H9 (cell line): ENCODE data around the gene LBHD2. TPM values are rescaled to one million over a fixed set of nuclear protein-coding genes. Genes with fewer than 3 reads are reported as not detected.

Source experiments
- DNase-seq: peaks from one replicate; pipeline ENCODE4 v3.0.0-alpha.2; 2017
- H2AFZ ChIP-seq: one replicate; pipeline ENCODE4 v1.6.1; 2013; ENCODE audit warnings: mild to moderate bottlenecking, low read length, control low read depth, moderate library complexity
- H2AK5ac ChIP-seq: 2 replicates; pipeline ENCODE4 v1.6.1; 2013; ENCODE audit warnings: low read length, control low read depth, mixed read lengths; ENCODE audit not compliant: insufficient read length
- H2BK120ac ChIP-seq: one replicate; pipeline ENCODE4 v1.6.1; 2013; ENCODE audit warnings: low read depth, mild to moderate bottlenecking, low read length, control low read depth, inconsistent platforms; ENCODE audit not compliant: poor library complexity, severe bottlenecking
- H2BK12ac ChIP-seq: 2 replicates; pipeline ENCODE4 v1.6.1; 2013; ENCODE audit warnings: low read length, control low read depth, mixed read lengths, low read depth; ENCODE audit not compliant: insufficient read length
- H2BK15ac ChIP-seq: 2 replicates; pipeline ENCODE4 v1.6.1; 2013; ENCODE audit warnings: low read depth, low read length, control low read depth
- H2BK20ac ChIP-seq: one replicate; pipeline ENCODE4 v1.6.1; 2013; ENCODE audit warnings: low read depth, mild to moderate bottlenecking, low read length, control low read depth, inconsistent platforms; ENCODE audit not compliant: poor library complexity, severe bottlenecking
- H2BK5ac ChIP-seq: 2 replicates; pipeline ENCODE4 v1.6.1; 2013; ENCODE audit warnings: low read length, control low read depth, mixed read lengths; ENCODE audit not compliant: insufficient read length
- H3K14ac ChIP-seq: 2 replicates; pipeline ENCODE4 v1.6.1; 2013; ENCODE audit warnings: low read length, control low read depth; ENCODE audit not compliant: insufficient read depth
- H3K18ac ChIP-seq: 2 replicates; pipeline ENCODE4 v1.6.1; 2013; ENCODE audit warnings: low read depth, mild to moderate bottlenecking, mixed read lengths, low read length, control low read depth; ENCODE audit not compliant: insufficient read length
- H3K23ac ChIP-seq: 2 replicates; pipeline ENCODE4 v1.6.1; 2013; ENCODE audit warnings: low read length, control low read depth, mixed read lengths, low read depth; ENCODE audit not compliant: insufficient read length
- H3K23me2 ChIP-seq: 2 replicates; pipeline ENCODE4 v1.6.1; 2013; ENCODE audit warnings: low read depth, mild to moderate bottlenecking, mixed read lengths, low read length, control low read depth; ENCODE audit not compliant: insufficient read length, poor library complexity, severe bottlenecking
- H3K27ac ChIP-seq: 2 replicates; pipeline ENCODE4 v1.5.1; 2013; ENCODE audit warnings: low read length, control low read depth, mixed read lengths, low read depth; ENCODE audit not compliant: insufficient read length
- H3K27me3 ChIP-seq: 2 replicates; pipeline ENCODE4 v1.6.1; 2013; ENCODE audit warnings: low read length, control low read depth, inconsistent platforms; ENCODE audit not compliant: insufficient read depth
- H3K4ac ChIP-seq: 2 replicates; pipeline ENCODE4 v1.6.1; 2013; ENCODE audit warnings: low read depth, mild to moderate bottlenecking, control low read depth, inconsistent platforms, low read length, moderate library complexity
- H3K4me1 ChIP-seq: 2 replicates; pipeline ENCODE4 v1.6.1; 2013; ENCODE audit warnings: low read length, control low read depth, inconsistent platforms; ENCODE audit not compliant: insufficient read depth
- H3K4me2 ChIP-seq: 2 replicates; pipeline ENCODE4 v1.6.1; 2013; ENCODE audit warnings: low read length, control low read depth, mixed read lengths; ENCODE audit not compliant: insufficient read length, insufficient read depth
- H3K56ac ChIP-seq: 2 replicates; pipeline ENCODE4 v1.6.1; 2013; ENCODE audit warnings: low read depth, mild to moderate bottlenecking, mixed read lengths, low read length, control low read depth; ENCODE audit not compliant: insufficient read length
- H3K79me1 ChIP-seq: 2 replicates; pipeline ENCODE4 v1.6.1; 2013; ENCODE audit warnings: low read depth, mild to moderate bottlenecking, moderate library complexity, low read length, control low read depth, inconsistent platforms; ENCODE audit not compliant: insufficient read depth, poor library complexity, severe bottlenecking
- H3K79me2 ChIP-seq: 2 replicates; pipeline ENCODE4 v1.6.1; 2013; ENCODE audit warnings: low read length, control low read depth, inconsistent platforms; ENCODE audit not compliant: insufficient read depth
- H3K9ac ChIP-seq: 2 replicates; pipeline ENCODE4 v1.6.1; 2013; ENCODE audit warnings: low read length, control low read depth, mixed read lengths; ENCODE audit not compliant: insufficient read length; ENCODE audit errors: extremely low read depth
- H3K9me3 ChIP-seq: one replicate; pipeline ENCODE4 v1.6.1; 2013; ENCODE audit warnings: low read depth, low read length, inconsistent platforms; ENCODE audit not compliant: control insufficient read depth
- H3T11ph ChIP-seq: one replicate; pipeline ENCODE4 v1.6.1; 2013; ENCODE audit warnings: mild to moderate bottlenecking, low read length, control low read depth, inconsistent platforms
- H4K20me1 ChIP-seq: one replicate; pipeline ENCODE4 v1.6.1; 2013; ENCODE audit not compliant: control insufficient read depth, insufficient read length, insufficient read depth
- H4K5ac ChIP-seq: 2 replicates; pipeline ENCODE4 v1.6.1; 2013; ENCODE audit warnings: low read depth, mild to moderate bottlenecking, mixed read lengths, low read length, control low read depth; ENCODE audit not compliant: insufficient read length
- H4K8ac ChIP-seq: replicated peaks from 2 replicates; pipeline ENCODE4 v1.6.1; 2013; ENCODE audit warnings: low read length, control low read depth, mixed read lengths, low read depth; ENCODE audit not compliant: insufficient read length
- H4K91ac ChIP-seq: 2 replicates; pipeline ENCODE4 v1.6.1; 2013; ENCODE audit warnings: low read depth, mild to moderate bottlenecking, moderate library complexity, mixed read lengths, low read length, control low read depth; ENCODE audit not compliant: insufficient read length
- H3K27ac Mint-ChIP-seq, 3 experiments: 2 replicates in 2 of 3; 3 replicates in 1 of 3; pipeline ENCODE4 v1.8.0; 2020 to 2021; ENCODE audit warnings: mixed read lengths in 3 of 3, mild to moderate bottlenecking in 1 of 3, moderate library complexity in 1 of 3
- H3K27me3 Mint-ChIP-seq: 2 replicates; pipeline ENCODE4 v1.8.0; 2021; ENCODE audit warnings: low read depth, mild to moderate bottlenecking, moderate library complexity, mixed read lengths
- H3K36me3 Mint-ChIP-seq, 3 experiments: 2 replicates in 2 of 3; 3 replicates in 1 of 3; pipeline ENCODE4 v1.8.0; 2020 to 2021; ENCODE audit warnings: low read depth in 3 of 3, mixed read lengths in 3 of 3; ENCODE audit not compliant: insufficient read depth in 1 of 3
- H3K4me1 Mint-ChIP-seq, 2 experiments: 2 replicates each; pipeline ENCODE4 v1.8.0; 2020; ENCODE audit warnings: mixed read lengths in 2 of 2
- H3K4me3 Mint-ChIP-seq, 2 experiments: 2 replicates in 1 of 2; 3 replicates in 1 of 2; pipeline ENCODE4 v1.8.0; 2020 to 2021; ENCODE audit warnings: mild to moderate bottlenecking in 2 of 2, mixed read lengths in 2 of 2, moderate library complexity in 1 of 2
- H3K9me3 Mint-ChIP-seq, 2 experiments: 2 replicates in 1 of 2; 3 replicates in 1 of 2; pipeline ENCODE4 v1.8.0; 2020; ENCODE audit warnings: mild to moderate bottlenecking in 2 of 2, mixed read lengths in 2 of 2, moderate library complexity in 1 of 2
- WGBS: extraction: QIAGEN DNeasy Blood & Tissue Kit; methylation state at CpG from one replicate; pipeline ENCODE4 v1.1.7; 2013; ENCODE audit warnings: missing lambda C conversion rate, low lambda C conversion rate, mixed read lengths; ENCODE audit not compliant: insufficient read length; ENCODE audit errors: extremely low coverage; 5-methylcytosine and 5-hydroxymethylcytosine counted together
- total RNA-seq: library from RNA; stranded (reverse); gene quantifications from 2 replicates; pipeline ENCODE4 v1.2.1, GENCODE V29; 2021
- TF ChIP-seq, protein P1 (sequence below): fragments of 200-600 bp; sonication (generic); conservative IDR thresholded peaks from 3 replicates; pipeline ENCODE4 v1.8.0; 2021; ENCODE audit warnings: antibody characterized with exemption, mild to moderate bottlenecking

Gene LBHD2
- total RNA-seq, 1 experiment from 2014 or later, result not detected

DNA sequence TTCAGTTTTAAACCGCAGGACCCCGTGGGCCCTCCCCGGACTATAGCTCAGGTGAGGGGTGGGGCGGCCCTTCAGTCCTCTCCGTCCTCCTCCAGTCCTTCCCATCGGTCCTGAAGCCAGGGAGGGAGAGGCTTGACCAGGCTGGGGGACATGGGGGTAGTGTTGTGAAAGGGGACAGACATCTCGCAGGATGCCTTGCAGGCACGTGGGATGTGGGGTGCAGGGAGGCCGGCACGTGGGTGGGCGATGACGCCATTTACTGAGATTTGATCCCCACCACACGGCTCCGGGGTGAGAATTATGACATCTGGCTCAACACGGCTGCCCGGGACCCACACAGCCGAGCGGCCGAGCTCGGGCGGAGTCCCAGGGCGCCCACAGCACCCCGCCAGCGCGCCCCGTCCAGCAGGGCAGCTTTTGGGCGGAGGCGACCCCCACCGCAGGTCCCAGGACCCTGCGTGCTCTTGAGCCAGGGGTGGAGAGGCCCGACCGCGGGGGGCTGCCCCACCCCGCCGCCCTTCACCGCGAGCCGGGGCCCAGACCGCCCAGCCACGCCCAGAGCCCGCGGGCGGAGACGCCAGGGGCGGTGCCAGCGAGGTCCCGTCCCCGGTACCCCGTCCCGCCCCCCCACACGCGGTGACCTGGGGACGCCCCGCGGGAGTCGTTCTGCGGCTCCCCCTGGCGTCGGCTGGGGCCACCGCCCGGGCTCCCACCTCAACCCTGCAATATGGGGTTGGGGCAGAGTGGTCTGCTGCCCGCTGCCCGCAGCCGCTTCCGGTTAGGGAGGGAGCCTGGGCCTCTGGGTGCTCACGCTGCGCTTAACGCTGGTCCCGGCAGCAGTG, 7.3 kb downstream of the LBHD2 start:
- no peak overlapping the region for H2BK20ac ChIP-seq
- H3K23ac ChIP-seq, result no peak overlapping the region
- H2AFZ ChIP-seq, result no peak overlapping the region
- H3T11ph ChIP-seq, result no peak overlapping the region
- H3K23me2 ChIP-seq, result peaks cover 4% of the 10 kb centered on the region
- no peaks in the 10 kb centered on the region for H3K9me3 Mint-ChIP-seq
- peak overlapping the region; percentile 56 to 73 for H3K4me3 Mint-ChIP-seq
- H3K14ac ChIP-seq, result peak overlapping the region; percentile 12; the same call in 1 of the 2 replicates
- no peak overlapping the region for H2BK15ac ChIP-seq
- H3K4me2 ChIP-seq, result peak overlapping the region; percentile 45
- no peak overlapping the region for H4K91ac ChIP-seq
- peaks cover 9 to 25% of the 10 kb centered on the region in 2 experiments for H3K4me1 Mint-ChIP-seq
- DNase-seq, result peak; percentile 75
- no peaks in the 10 kb centered on the region for H3K79me2 ChIP-seq
- H3K27ac Mint-ChIP-seq, result no peak overlapping the region; a peak in 1 of 7 replicates
- H3K27ac ChIP-seq, result no peak overlapping the region
- no peak overlapping the region for H2BK12ac ChIP-seq
- TF ChIP-seq, protein P1, sequence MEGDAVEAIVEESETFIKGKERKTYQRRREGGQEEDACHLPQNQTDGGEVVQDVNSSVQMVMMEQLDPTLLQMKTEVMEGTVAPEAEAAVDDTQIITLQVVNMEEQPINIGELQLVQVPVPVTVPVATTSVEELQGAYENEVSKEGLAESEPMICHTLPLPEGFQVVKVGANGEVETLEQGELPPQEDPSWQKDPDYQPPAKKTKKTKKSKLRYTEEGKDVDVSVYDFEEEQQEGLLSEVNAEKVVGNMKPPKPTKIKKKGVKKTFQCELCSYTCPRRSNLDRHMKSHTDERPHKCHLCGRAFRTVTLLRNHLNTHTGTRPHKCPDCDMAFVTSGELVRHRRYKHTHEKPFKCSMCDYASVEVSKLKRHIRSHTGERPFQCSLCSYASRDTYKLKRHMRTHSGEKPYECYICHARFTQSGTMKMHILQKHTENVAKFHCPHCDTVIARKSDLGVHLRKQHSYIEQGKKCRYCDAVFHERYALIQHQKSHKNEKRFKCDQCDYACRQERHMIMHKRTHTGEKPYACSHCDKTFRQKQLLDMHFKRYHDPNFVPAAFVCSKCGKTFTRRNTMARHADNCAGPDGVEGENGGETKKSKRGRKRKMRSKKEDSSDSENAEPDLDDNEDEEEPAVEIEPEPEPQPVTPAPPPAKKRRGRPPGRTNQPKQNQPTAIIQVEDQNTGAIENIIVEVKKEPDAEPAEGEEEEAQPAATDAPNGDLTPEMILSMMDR, result peak; percentile 60; the same call in 2 of the 3 replicates
- no peaks in the 10 kb centered on the region for H3K36me3 Mint-ChIP-seq
- H2BK120ac ChIP-seq, result no peak overlapping the region
- WGBS, result no CpG with 5 or more reads among the region's 69 CpGs
- no peak overlapping the region for H4K5ac ChIP-seq
- no peaks in the 10 kb centered on the region for H4K20me1 ChIP-seq
- H2BK5ac ChIP-seq, result no peak overlapping the region
- no peak overlapping the region for H3K18ac ChIP-seq
- no peak overlapping the region for H3K4ac ChIP-seq
- H3K27me3 Mint-ChIP-seq, result peaks cover 8% of the 10 kb centered on the region
- no peaks in the 10 kb centered on the region; the same call in 1 of the 2 replicates for H3K27me3 ChIP-seq
- H3K4me1 ChIP-seq, result no peaks in the 10 kb centered on the region; the same call in 1 of the 2 replicates
- H3K79me1 ChIP-seq, result no peaks in the 10 kb centered on the region
- H3K9ac ChIP-seq, result no peak overlapping the region
- H3K56ac ChIP-seq, result no peak overlapping the region
- no peak overlapping the region for H4K8ac ChIP-seq
- no peaks in the 10 kb centered on the region for H3K9me3 ChIP-seq
- H2AK5ac ChIP-seq, result no peak overlapping the region
